B cell (primary cell): Measurements from ENCODE around the gene PLA2G6. TPM values are rescaled to one million over a fixed set of nuclear protein-coding genes. Genes with fewer than 3 reads are reported as not detected.
A peak's percentile ranks its signal among the peaks of the same experiment; 100 is the strongest.

Experiments
- ATAC-seq: fragments of 200-7000 bp; cut with Tn5 transposase; one replicate; pipeline ENCODE4 v1.10.0; 2021; ENCODE audit warnings: low read depth, mild to moderate bottlenecking, moderate number of reproducible peaks, moderate library complexity
- CTCF ChIA-PET: fragments of 350-600 bp; sonication (Branson Sonifier 250); formaldehyde crosslinking; loops from one replicate; lab custom pipeline; 2021; ENCODE audit warnings: antibody characterized with exemption, inconsistent platforms; lab: Charles Lee
- POLR2A ChIA-PET: fragments of 350-600 bp; sonication (Branson Sonifier 250); formaldehyde crosslinking; loops from one replicate; lab custom pipeline; 2021; ENCODE audit warnings: antibody characterized with exemption; lab: Charles Lee
- DNase-seq: peaks from one replicate; pipeline ENCODE4 v3.0.0; 2013
- H2AFZ ChIP-seq: 2 replicates; pipeline ENCODE4 v1.6.1; 2012; ENCODE audit warnings: mild to moderate bottlenecking, low read depth, low read length; ENCODE audit not compliant: insufficient read depth, poor library complexity, severe bottlenecking
- H3K27ac ChIP-seq, 2 donors: 1 replicate in 1 of 2; 2 replicates in 1 of 2; pipeline ENCODE4 v1.5.1; 2012 to 2013; ENCODE audit warnings: low read length in 2 of 2, mild to moderate bottlenecking in 2 of 2, moderate library complexity in 1 of 2
- H3K27me3 ChIP-seq, 4 experiments: fragments of 200-600 bp in 1 of 4; sonication (generic) in 1 of 4; replicated peaks in 1 of 4; 1 replicate in 2 of 4; 2 replicates in 2 of 4; pipeline versions ENCODE4 v1.6.1 to v1.7.0; 2013 to 2016; ENCODE audit warnings: low read length in 3 of 4, mild to moderate bottlenecking in 2 of 4, mixed read lengths in 1 of 4, moderate library complexity in 1 of 4; ENCODE audit not compliant: insufficient read depth in 4 of 4, control insufficient read depth in 3 of 4; ENCODE audit errors: control extremely low read depth in 1 of 4
- H3K36me3 ChIP-seq, 2 experiments: replicated peaks in 1 of 2; 1 replicate in 1 of 2; 2 replicates in 1 of 2; pipeline versions ENCODE4 v1.6.1 to v1.7.1; 2013; ENCODE audit warnings: low read length in 1 of 2; ENCODE audit not compliant: insufficient read depth in 2 of 2, control insufficient read depth in 1 of 2; ENCODE audit errors: control extremely low read depth in 1 of 2, extremely low read depth in 1 of 2
- H3K4me1 ChIP-seq, 2 donors: fragments of 200-600 bp in 1 of 2; sonication (generic) in 1 of 2; 1 replicate in 1 of 2; 2 replicates in 1 of 2; pipeline versions ENCODE4 v1.5.1 to v1.6.1; 2013 to 2017; ENCODE audit warnings: low read length in 2 of 2; ENCODE audit not compliant: control insufficient read depth in 2 of 2, insufficient read depth in 2 of 2
- H3K4me2 ChIP-seq: replicated peaks from 2 replicates; pipeline ENCODE3; 2012; ENCODE audit warnings: mild to moderate bottlenecking, low read depth, low read length; ENCODE audit not compliant: poor library complexity, severe bottlenecking
- H3K4me3 ChIP-seq, 5 experiments: fragments of 200-600 bp in 1 of 5; sonication (generic) in 1 of 5; 1 replicate in 3 of 5; 2 replicates in 2 of 5; pipeline versions ENCODE4 v1.5.1 to v1.7.0; 2011 to 2016; ENCODE audit warnings: low read length in 4 of 5, mild to moderate bottlenecking in 4 of 5, low read depth in 2 of 5, control low read depth in 1 of 5, moderate library complexity in 1 of 5; ENCODE audit not compliant: insufficient read depth in 1 of 5; ENCODE audit errors: control extremely low read depth in 1 of 5, extremely low read depth in 1 of 5
- H3K79me2 ChIP-seq: fragments of 200-600 bp; sonication (generic); one replicate; pipeline ENCODE4 v1.6.0; 2016; ENCODE audit warnings: low read length; ENCODE audit not compliant: control insufficient read depth, insufficient read depth
- H3K9ac ChIP-seq: fragments of 200-600 bp; sonication (generic); 2 replicates; pipeline ENCODE4 v1.6.1; 2017; ENCODE audit warnings: mild to moderate bottlenecking, low read length, moderate library complexity
- H3K9me3 ChIP-seq, 3 donors: one replicate each; pipeline versions ENCODE4 v1.6.1 to v1.7.1; 2013; ENCODE audit warnings: low read length in 2 of 3; ENCODE audit not compliant: control insufficient read depth in 2 of 3, insufficient read depth in 1 of 3; ENCODE audit errors: control extremely low read depth in 1 of 3
- H4K20me1 ChIP-seq: 2 replicates; pipeline ENCODE4 v1.6.0; 2012; ENCODE audit warnings: mild to moderate bottlenecking, low read length; ENCODE audit not compliant: insufficient read depth, control insufficient read depth, poor library complexity, severe bottlenecking
- H3K27ac Mint-ChIP-seq: one replicate; pipeline ENCODE4 v1.8.0; 2021; ENCODE audit warnings: mixed read lengths
- H3K27me3 Mint-ChIP-seq: one replicate; pipeline ENCODE4 v1.8.0; 2021; ENCODE audit warnings: mixed read lengths
- H3K4me1 Mint-ChIP-seq: one replicate; pipeline ENCODE4 v1.8.0; 2021; ENCODE audit warnings: mixed read lengths
- H3K4me3 Mint-ChIP-seq: one replicate; pipeline ENCODE4 v1.8.0; 2021; ENCODE audit warnings: mixed read lengths
- H3K9me3 Mint-ChIP-seq: one replicate; pipeline ENCODE4 v1.8.0; 2022; ENCODE audit warnings: mixed read lengths; ENCODE audit not compliant: insufficient read depth
- EZH2 ChIP-seq: IDR thresholded peaks from 2 replicates; pipeline ENCODE4 v1.6.1; 2012; ENCODE audit warnings: borderline replicate concordance, low read depth, mild to moderate bottlenecking, moderate library complexity, low read length; ENCODE audit not compliant: insufficient read depth, poor library complexity, severe bottlenecking
- WGBS: methylation state at CpG from one replicate; pipeline ENCODE4 v1.1.5; 2013; ENCODE audit warnings: missing lambda C conversion rate; ENCODE audit not compliant: insufficient coverage; 5-methylcytosine and 5-hydroxymethylcytosine counted together
- intact Hi-C: fragments of 100-400 bp; cut with micrococcal nuclease; formaldehyde crosslinking; loops from one replicate; pipeline ENCODE4 v1.10.0; 2022
- polyA plus RNA-seq: library from polyadenylated mRNA; depleted of rRNA; stranded (reverse); fragments of >200 nt; gene quantifications from 2 replicates; pipeline ENCODE4 v1.2.3, GENCODE V29; 2012
- total RNA-seq, 2 donors: library from RNA; stranded (reverse); fragments of 120-200 nt in 1 of 2; gene quantifications; 1 replicate in 1 of 2; 2 replicates in 1 of 2; pipeline versions ENCODE4 v1.2.3 to v1.2.4, GENCODE V29; 2013 to 2022
- TF ChIP-seq, protein P1 (sequence below): fragments of 200-600 bp; IDR thresholded peaks from one replicate; pipeline ENCODE4 v1.8.0; 2022; ENCODE audit warnings: antibody characterized with exemption, mild to moderate bottlenecking

The PLA2G6 gene
- total and polyA plus RNA-seq, 2 donors (not counting 1 experiment from before 2014, with no cell fraction given): 125 to 148 TPM

GRCh38 chr22:38110008-38110862 is 71.4 kb downstream of the PLA2G6 start, which contains the start of gene BAIAP2L2:
TSS of gene BAIAP2L2 (minus strand) at chr22:38110684. CDS start at chr22:38110525, 159 bp downstream.
- Histone ChIP-seq H3K4me1 (peaks cover 0 to 3% of the 10 kb centered on the region in 2 donors), H3K36me3 (peaks cover 0 to 2% of the 10 kb centered on the region in 2 experiments), H2AFZ (no peak within 1 kb of the TSS), H3K4me3 (no peak within 1 kb of the TSS), H3K9me3 (peaks cover 0 to 7% (median 0%) of the 10 kb centered on the region in 3 donors), H3K27me3 (no peaks in the 10 kb centered on the region), H3K27ac (no peak within 1 kb of the TSS), H3K9ac (no peak within 1 kb of the TSS), H3K79me2 (no peaks in the 10 kb centered on the region), H3K4me2 (no peak within 1 kb of the TSS), H4K20me1 (no peaks in the 10 kb centered on the region)
- no peak for TF ChIP-seq EZH2
- TF ChIP-seq, protein P1, sequence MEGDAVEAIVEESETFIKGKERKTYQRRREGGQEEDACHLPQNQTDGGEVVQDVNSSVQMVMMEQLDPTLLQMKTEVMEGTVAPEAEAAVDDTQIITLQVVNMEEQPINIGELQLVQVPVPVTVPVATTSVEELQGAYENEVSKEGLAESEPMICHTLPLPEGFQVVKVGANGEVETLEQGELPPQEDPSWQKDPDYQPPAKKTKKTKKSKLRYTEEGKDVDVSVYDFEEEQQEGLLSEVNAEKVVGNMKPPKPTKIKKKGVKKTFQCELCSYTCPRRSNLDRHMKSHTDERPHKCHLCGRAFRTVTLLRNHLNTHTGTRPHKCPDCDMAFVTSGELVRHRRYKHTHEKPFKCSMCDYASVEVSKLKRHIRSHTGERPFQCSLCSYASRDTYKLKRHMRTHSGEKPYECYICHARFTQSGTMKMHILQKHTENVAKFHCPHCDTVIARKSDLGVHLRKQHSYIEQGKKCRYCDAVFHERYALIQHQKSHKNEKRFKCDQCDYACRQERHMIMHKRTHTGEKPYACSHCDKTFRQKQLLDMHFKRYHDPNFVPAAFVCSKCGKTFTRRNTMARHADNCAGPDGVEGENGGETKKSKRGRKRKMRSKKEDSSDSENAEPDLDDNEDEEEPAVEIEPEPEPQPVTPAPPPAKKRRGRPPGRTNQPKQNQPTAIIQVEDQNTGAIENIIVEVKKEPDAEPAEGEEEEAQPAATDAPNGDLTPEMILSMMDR: no peak
- Mint-ChIP-seq H3K4me1 (peaks cover 2% of the 10 kb centered on the region), H3K4me3 (no peak within 1 kb of the TSS), H3K9me3 (no peaks in the 10 kb centered on the region), H3K27me3 (no peaks in the 10 kb centered on the region), H3K27ac (peak within 1 kb of the TSS; percentile 50)
- no peak for DNase-seq
- intact Hi-C loops: loop anchor here (5.0 kb wide), 1 partner anchor 92 kb away; the partner anchor contains the start of gene MAFF
- no peak for ATAC-seq
- 94% methylated on average over 14 of the region's 19 CpGs for WGBS
- POLR2A ChIA-PET: no interaction called here
- CTCF ChIA-PET: no interaction called here
